ENCODE results near the gene AXIN2. TPM values are rescaled to one million over a fixed set of nuclear protein-coding genes. Genes with fewer than 3 reads are reported as not detected.

The AXIN2 gene, protein sequence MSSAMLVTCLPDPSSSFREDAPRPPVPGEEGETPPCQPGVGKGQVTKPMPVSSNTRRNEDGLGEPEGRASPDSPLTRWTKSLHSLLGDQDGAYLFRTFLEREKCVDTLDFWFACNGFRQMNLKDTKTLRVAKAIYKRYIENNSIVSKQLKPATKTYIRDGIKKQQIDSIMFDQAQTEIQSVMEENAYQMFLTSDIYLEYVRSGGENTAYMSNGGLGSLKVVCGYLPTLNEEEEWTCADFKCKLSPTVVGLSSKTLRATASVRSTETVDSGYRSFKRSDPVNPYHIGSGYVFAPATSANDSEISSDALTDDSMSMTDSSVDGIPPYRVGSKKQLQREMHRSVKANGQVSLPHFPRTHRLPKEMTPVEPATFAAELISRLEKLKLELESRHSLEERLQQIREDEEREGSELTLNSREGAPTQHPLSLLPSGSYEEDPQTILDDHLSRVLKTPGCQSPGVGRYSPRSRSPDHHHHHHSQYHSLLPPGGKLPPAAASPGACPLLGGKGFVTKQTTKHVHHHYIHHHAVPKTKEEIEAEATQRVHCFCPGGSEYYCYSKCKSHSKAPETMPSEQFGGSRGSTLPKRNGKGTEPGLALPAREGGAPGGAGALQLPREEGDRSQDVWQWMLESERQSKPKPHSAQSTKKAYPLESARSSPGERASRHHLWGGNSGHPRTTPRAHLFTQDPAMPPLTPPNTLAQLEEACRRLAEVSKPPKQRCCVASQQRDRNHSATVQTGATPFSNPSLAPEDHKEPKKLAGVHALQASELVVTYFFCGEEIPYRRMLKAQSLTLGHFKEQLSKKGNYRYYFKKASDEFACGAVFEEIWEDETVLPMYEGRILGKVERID
- polyA plus RNA-seq (ENCODE audit: insufficient read length in 3 of 3): 10 to 100 TPM; 20.3 to 21.3 (median 20.4) TPM

GRCh38 chr17:65561452-65562205, at the start of gene AXIN2:
TSS of gene AXIN2 (minus strand) at chr17:65561648. CDS start at chr17:65558620, 3,028 bp downstream.
- peak; percentile 75 to 82 (median 79) for DNase-seq (ENCODE audit: low read depth in 3 of 3, low spot score in 2 of 3)

- DNase-seq (ENCODE audit: low read depth in 3 of 3, low spot score in 2 of 3): no peak
These were observed 48.3 kb upstream of the AXIN2 start for GRCh38 chr17:65609749-65610148.

GRCh38 chr17:65609286-65609685, 47.8 kb upstream of the AXIN2 start:
- no peak for DNase-seq (ENCODE audit: low read depth in 3 of 3, low spot score in 2 of 3)

GRCh38 chr17:65604070-65604469, 42.6 kb upstream of the AXIN2 start:
- DNase-seq (ENCODE audit: low read depth in 3 of 3, low spot score in 2 of 3): no peak

DNA sequence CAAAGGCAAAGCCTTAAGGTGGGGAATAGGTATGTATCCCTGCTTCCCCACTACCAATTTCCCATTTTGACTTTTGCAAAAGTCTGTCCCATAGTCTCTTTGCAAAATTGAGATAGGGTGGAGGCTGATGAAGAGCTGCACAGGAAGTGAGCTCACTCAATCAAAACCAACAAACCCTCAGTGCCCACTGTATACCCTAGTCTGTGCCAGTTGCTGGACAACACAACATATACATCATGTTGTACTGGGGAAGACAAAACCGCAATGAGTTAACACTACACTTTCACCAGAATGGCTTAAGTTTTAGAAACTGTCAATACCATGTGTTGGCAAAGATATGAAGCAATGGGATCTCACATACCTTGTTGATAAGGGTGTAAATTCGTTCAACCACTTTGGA, 40.4 kb upstream of the AXIN2 start:
- DNase-seq (ENCODE audit: low read depth in 3 of 3, low spot score in 2 of 3): no peak

DNA sequence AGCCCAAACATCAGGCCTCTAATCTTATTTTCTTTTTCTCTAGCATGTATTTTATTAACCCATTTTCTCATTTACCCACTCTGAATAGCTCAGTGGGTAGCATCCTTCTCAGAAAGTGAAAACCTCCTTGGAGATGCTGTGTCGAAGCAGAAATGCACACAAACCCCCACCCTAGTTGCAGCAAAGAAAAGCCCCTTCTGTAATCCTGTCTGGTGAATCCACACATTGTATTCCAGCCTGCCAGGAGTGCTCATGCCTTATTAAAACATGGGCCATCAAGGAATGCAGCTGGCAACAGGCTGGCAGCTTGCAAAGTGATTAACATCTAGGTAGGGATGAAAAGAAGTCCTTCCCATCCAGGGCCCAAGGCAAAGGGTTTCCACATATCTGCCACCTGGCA, 39.7 kb upstream of the AXIN2 start:
- no peak for DNase-seq (ENCODE audit: low read depth in 3 of 3, low spot score in 2 of 3)

GRCh38 chr17:65600518-65600917, 39.1 kb upstream of the AXIN2 start:
- no peak for DNase-seq (ENCODE audit: low read depth in 3 of 3, low spot score in 2 of 3)

DNA sequence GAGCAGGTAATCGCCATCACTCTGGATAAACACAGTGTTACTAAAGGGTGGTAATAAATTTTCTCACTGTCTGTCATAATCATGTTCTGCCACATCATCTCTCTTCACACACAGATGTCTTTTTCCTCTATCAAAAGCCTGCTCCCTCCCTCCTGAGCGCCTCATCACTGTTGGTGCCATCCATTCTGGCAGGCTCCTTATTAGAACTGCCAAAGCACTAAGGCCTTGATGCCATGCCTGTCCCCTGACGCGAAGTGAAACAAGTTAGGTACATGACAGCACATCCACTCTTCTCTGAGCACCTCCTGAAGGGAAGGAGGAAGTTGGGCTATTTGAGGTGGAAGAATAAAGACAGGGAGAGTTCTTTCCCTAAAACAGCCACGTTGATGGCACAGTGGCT, 38.2 kb upstream of the AXIN2 start:
- DNase-seq (ENCODE audit: low read depth in 3 of 3, low spot score in 2 of 3): no peak

GRCh38 chr17:65598746-65599145, 37.3 kb upstream of the AXIN2 start:
- DNase-seq (ENCODE audit: low read depth in 3 of 3, low spot score in 2 of 3): no peak

DNA sequence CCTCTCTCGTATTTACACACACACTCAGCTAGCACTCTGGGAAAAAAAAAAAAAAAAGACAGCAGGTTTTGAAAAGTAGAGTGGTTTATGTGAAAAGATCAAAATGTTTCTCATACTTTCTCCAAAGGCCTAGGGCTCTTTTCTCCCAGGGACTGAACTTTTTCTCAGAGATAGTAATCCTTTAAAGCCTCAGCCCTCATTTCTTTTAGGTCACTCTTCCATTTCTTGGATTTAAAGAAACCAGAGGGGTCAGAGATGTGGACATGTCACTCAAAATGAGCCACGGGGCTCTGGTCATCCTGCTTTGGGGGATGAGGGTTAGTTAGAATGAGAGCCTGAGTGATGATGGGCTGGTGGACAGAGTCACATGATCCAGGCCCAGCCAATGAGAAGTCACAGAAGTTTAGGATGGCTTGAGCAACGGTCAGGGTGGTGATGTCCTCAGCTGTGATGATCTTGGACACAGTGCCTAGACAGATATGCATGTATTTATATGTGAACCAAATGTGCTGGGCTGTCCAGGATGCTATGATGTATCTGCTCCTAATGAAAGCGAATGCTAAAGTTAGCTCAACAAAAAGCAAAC, 33.7 kb upstream of the AXIN2 start:
- DNase-seq (ENCODE audit: low read depth in 3 of 3, low spot score in 2 of 3): no peak

- DNase-seq (ENCODE audit: low read depth in 3 of 3, low spot score in 2 of 3): no peak
These were observed 32.7 kb upstream of the AXIN2 start for GRCh38 chr17:65593855-65594845.

GRCh38 chr17:65593092-65593854, 31.8 kb upstream of the AXIN2 start:
- no peak for DNase-seq (ENCODE audit: low read depth in 3 of 3, low spot score in 2 of 3)

GRCh38 chr17:65592125-65592965, 30.9 kb upstream of the AXIN2 start:
- DNase-seq (ENCODE audit: low read depth in 3 of 3, low spot score in 2 of 3): no peak

DNA sequence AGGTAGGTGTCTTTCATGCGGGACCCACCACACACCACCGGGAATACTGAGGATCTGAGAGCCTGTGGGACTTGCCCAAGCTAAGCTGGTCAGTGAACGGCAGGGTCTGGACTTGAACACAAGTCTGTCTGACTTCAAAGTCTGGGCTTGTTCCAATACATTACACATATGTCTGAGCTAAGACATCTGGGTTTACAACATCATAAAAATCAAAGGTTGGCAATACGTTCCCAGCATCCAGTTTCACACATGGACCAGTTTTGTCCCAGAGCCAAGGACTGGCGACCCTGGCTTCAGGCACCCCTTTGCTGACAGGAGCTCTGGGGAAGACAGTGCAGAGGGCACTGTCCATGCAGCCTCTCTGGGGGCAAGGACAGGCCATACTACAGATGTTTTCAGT, 27.9 kb upstream of the AXIN2 start:
- no peak for DNase-seq (ENCODE audit: low read depth in 3 of 3, low spot score in 2 of 3)

DNA sequence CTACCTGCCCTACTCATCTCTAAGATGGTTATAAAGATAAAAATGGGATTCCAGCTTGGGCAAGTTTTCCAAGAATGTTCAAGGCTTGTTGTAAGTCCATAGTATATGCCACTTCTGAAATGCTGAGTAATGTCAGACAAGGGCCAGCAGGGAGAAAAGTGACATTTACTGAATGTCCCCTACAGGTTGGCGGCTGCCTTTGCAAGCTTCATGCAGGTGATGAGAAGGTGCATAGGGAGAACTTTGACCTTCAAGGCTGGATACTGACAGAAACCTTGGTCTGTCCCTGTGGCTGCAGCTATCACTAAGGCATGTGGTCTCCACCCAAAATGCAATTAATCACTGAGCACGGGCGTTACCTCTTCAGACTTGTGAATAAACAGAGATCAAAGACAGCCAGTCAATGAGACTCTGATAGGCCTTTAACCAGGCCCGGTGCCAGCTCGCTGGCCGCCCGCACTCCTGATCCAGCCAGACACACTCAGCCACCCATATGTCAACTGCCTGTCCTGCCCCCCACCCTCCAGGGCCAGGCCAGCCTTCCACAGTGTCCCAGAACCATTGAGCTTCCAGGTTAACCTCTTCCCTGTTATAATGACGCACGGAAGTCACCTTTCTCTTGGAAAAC, 26.8 kb upstream of the AXIN2 start:
- DNase-seq (ENCODE audit: low read depth in 3 of 3, low spot score in 2 of 3): no peak

DNA sequence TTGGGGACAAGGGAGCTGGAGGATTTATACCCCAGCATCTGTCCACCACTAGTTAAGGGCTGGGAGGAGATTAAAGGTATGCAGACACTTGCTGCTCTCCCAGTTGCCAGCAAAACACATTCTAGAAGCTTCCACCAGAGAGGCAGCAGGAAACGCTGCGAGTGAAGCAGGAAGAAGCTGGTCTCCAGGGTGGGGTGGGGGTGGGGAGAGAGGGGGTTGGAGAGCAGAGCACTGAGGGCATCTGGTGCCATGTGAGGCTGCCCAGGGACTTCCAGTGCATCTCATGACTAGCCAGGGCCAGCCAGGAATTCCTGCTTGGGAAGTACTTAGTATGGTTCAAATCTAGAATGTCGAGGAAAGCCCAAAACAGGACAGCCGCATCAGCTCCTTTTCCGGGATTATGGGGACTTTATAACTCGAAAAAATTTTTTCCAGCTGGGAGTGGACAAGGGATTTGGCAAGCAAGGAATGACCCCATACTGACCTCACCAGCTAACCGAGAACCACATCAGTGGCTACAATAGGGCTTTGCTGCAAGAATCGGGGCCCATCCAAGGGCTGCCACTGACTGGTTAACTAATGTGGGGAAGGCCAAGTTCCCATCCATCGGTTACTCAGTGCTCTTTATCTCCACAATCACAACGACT, 26.2 kb upstream of the AXIN2 start:
- DNase-seq (ENCODE audit: low read depth in 3 of 3, low spot score in 2 of 3): no peak

- no peak for DNase-seq (ENCODE audit: low read depth in 3 of 3, low spot score in 2 of 3)
These were observed 25.5 kb upstream of the AXIN2 start for GRCh38 chr17:65586899-65587298.

Measured in right renal cortex interstitium (tissue), 3 donors.